Mammary epithelial cell (primary cell): ENCODE measurements around the gene CCDC88C.

Experiments used
- EZH2 ChIP-seq: IDR thresholded peaks from 2 replicates; pipeline ENCODE4 v1.6.1; 2012; ENCODE audit warnings: low read length, inconsistent platforms, borderline replicate concordance
- TF ChIP-seq, protein P1 (sequence below), 2 donors: IDR thresholded peaks in 1 of 2; conservative IDR thresholded peaks in 1 of 2; 2 replicates each; pipeline ENCODE4 v1.5.1; 2011 to 2012; ENCODE audit warnings: inconsistent platforms in 2 of 2, low read length in 2 of 2, mild to moderate bottlenecking in 2 of 2, control low read depth in 1 of 2, low read depth in 1 of 2; ENCODE audit not compliant: insufficient read depth in 1 of 2; ENCODE audit errors: extremely low read depth in 1 of 2

DNA sequence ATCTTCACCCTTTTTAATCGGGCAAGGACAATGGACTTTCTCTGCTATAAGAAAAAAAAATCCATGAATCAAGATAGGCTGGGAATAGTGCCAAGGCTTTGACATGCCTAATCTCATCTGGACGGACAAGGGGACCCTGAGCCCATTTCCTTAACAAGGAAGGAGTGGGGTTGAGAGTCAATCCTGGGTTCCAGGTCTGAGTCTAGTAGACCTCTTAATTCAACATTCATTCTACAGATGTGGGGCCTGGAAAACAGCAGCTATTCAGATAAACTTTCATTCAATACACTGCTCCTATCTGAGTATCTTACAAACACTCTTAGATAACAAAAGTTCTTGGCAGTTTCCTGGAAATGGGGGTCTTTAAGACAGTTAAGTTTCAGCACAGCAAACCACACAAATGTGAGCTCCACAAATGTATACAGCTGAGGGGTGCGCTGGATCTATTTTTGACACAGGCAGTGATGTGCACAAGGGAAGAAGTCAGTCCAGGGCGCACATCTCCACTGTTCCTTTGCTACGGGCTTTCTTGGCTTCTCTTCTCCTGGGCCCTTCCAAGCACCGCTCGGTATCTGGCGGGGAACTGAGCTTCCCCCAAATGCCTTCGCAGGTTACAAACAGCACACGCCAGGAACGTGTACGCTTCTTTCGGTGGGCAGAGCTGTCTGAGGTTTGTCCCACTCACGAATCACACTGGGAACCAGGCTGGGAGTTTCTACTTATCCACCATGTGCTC lies 90.9 kb downstream of the CCDC88C start:
- TF ChIP-seq, protein P1, sequence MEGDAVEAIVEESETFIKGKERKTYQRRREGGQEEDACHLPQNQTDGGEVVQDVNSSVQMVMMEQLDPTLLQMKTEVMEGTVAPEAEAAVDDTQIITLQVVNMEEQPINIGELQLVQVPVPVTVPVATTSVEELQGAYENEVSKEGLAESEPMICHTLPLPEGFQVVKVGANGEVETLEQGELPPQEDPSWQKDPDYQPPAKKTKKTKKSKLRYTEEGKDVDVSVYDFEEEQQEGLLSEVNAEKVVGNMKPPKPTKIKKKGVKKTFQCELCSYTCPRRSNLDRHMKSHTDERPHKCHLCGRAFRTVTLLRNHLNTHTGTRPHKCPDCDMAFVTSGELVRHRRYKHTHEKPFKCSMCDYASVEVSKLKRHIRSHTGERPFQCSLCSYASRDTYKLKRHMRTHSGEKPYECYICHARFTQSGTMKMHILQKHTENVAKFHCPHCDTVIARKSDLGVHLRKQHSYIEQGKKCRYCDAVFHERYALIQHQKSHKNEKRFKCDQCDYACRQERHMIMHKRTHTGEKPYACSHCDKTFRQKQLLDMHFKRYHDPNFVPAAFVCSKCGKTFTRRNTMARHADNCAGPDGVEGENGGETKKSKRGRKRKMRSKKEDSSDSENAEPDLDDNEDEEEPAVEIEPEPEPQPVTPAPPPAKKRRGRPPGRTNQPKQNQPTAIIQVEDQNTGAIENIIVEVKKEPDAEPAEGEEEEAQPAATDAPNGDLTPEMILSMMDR (conservative IDR thresholded peaks at IDR 0.05 in 1 of 2, IDR thresholded peaks at IDR 0.05 in 1 of 2; ENCODE audit: extremely low read depth in 1 of 2, insufficient read depth in 1 of 2, low read depth in 1 of 2, low read length in 2 of 2) = no peak
- no peak for TF ChIP-seq EZH2
